ENCODE data around the gene LENG8. TPM values are rescaled to one million over a fixed set of nuclear protein-coding genes. Genes with fewer than 3 reads are reported as not detected.

LENG8 gene
- total RNA-seq, 1 donor from 2014 or later, result 36.6 TPM

GRCh38 chr19:54453921-54454780, 5.2 kb downstream of the LENG8 start:
- H3K4me1 Mint-ChIP-seq, result peaks cover 17% of the 10 kb centered on the region
- Histone ChIP-seq H3K36me3 (no peaks in the 10 kb centered on the region), H3F3A (ENCODE audit: low read depth) (no peaks in the 10 kb centered on the region), H3K4me1 (no peaks in the 10 kb centered on the region), H2AFZ (replicated peaks) (no peak overlapping the region), H3K9ac (no peak overlapping the region), H3K27me3 (no peaks in the 10 kb centered on the region), H4K20me1 (ENCODE audit: low read depth) (peaks cover 77% of the 10 kb centered on the region), H3K9me3 (ENCODE audit: low read depth) (no peaks in the 10 kb centered on the region), H3K27ac (no peak overlapping the region), H3K4me2 (no peak overlapping the region), H3K79me2 (ENCODE audit: low read depth) (peaks cover 44% of the 10 kb centered on the region), H3K4me3 (no peak overlapping the region)
- H3K4me3 Mint-ChIP-seq, result no peak overlapping the region
- DNase-seq (ENCODE audit: low spot score), result no peak
- peaks cover 34% of the 10 kb centered on the region for H3K36me3 Mint-ChIP-seq
- no peak overlapping the region for H3K27ac Mint-ChIP-seq
- peaks cover 11% of the 10 kb centered on the region for H3K27me3 Mint-ChIP-seq (ENCODE audit: insufficient read depth, low read depth)
- H3K9me3 Mint-ChIP-seq, result no peaks in the 10 kb centered on the region
- TF ChIP-seq EZH2 (IDR thresholded peaks at IDR 0.05) (no peak), EZH2phosphoT487 (IDR thresholded peaks at IDR 0.05) (no peak), CTCF (IDR thresholded peaks at IDR 0.05) (no peak)

- no peak for DNase-seq (ENCODE audit: low spot score)
- H3K9me3 Mint-ChIP-seq, result no peaks in the 10 kb centered on the region
- peak overlapping the region; percentile 8 for H3K4me3 Mint-ChIP-seq
Observed at GRCh38 chr19:54454781-54455675, 6.0 kb downstream of the LENG8 start.

More at GRCh38 chr19:54454781-54455675, 6.0 kb downstream of the LENG8 start:
- Mint-ChIP-seq H3K4me1 (peaks cover 13% of the 10 kb centered on the region), H3K27me3 (ENCODE audit: insufficient read depth, low read depth) (peaks cover 8% of the 10 kb centered on the region), H3K36me3 (peaks cover 37% of the 10 kb centered on the region), H3K27ac (no peak overlapping the region)
- H3F3A ChIP-seq (ENCODE audit: low read depth), result no peaks in the 10 kb centered on the region
- H3K4me3 ChIP-seq, result no peak overlapping the region
- H3K36me3 ChIP-seq, result no peaks in the 10 kb centered on the region
- H3K27me3 ChIP-seq, result no peaks in the 10 kb centered on the region
- H3K9me3 ChIP-seq (ENCODE audit: low read depth), result no peaks in the 10 kb centered on the region
- H3K79me2 ChIP-seq (ENCODE audit: low read depth), result peaks cover 35% of the 10 kb centered on the region
- H3K4me1 ChIP-seq, result no peaks in the 10 kb centered on the region
- H3K27ac ChIP-seq, result no peak overlapping the region
- H3K4me2 ChIP-seq, result no peak overlapping the region
- H4K20me1 ChIP-seq (ENCODE audit: low read depth), result peaks cover 78% of the 10 kb centered on the region
- TF ChIP-seq EZH2phosphoT487 (IDR thresholded peaks at IDR 0.05) (no peak), CTCF (IDR thresholded peaks at IDR 0.05) (no peak), EZH2 (IDR thresholded peaks at IDR 0.05) (no peak)
- no peak overlapping the region for H2AFZ ChIP-seq (replicated peaks)
- H3K9ac ChIP-seq, result no peak overlapping the region
